HUDEP-2 (cell line): ENCODE results near the gene NFAM1.

Experiments used
- DNase-seq, 76 experiments: peaks; one replicate each; lab custom pipeline; 2025; ENCODE audit not compliant: unreplicated experiment in 76 of 76; lab: John Stamatoyannopoulos, UW

The NFAM1 gene

DNA sequence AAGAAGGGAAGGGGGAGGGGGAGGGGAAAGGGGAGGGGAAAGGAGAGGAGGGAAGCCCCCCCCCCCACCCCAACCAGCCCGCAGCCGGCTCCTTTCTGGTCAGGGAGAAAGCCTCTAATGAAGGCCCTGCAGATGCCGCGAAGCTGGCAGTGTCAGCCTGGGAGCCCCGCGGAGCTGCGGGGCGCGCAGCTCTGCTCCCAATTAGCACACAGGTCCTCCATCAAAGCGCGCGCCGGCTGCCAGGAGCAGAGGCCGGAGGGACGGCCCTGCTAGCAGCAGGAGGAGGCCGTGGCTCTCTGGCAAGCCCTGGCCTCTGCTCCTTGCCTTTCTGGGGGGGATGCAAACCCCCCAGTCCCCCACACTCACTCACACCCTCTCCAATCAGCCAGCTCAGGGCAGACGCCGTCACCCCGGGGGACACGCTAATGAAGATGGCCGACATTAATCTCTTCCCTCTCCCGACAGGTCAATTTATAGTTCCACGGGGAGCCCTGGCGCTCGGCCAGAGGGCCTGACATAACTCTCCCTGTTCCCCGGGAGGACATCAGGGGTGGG is 91.3 kb downstream of the NFAM1 start:
- DNase-seq, result no peak

DNA sequence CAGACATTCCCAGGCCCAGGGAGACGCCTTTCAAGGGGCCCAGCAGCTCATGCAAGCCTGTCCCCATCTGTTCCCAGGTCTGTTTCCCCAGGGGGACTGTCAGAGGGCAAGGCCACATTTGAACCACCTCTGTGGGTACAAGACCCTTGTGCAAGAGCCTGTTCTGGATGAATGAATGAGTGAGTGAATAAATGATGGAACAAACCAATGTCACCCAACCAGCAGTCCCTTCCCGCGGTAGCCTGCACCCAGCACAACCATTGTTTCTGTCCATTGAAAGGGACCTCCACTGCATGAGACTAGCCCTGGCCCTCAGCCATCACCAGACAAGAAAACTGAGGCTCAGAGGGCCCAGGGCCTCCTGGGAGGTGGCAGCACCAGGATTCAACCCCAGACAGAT is 92.1 kb downstream of the NFAM1 start:
- DNase-seq, result no peak

GRCh38 chr22:42338479-42338878 is 93.7 kb downstream of the NFAM1 start:
- no peak for DNase-seq

GRCh38 chr22:42337356-42337755 is 94.8 kb downstream of the NFAM1 start:
- DNase-seq, result no peak

DNA sequence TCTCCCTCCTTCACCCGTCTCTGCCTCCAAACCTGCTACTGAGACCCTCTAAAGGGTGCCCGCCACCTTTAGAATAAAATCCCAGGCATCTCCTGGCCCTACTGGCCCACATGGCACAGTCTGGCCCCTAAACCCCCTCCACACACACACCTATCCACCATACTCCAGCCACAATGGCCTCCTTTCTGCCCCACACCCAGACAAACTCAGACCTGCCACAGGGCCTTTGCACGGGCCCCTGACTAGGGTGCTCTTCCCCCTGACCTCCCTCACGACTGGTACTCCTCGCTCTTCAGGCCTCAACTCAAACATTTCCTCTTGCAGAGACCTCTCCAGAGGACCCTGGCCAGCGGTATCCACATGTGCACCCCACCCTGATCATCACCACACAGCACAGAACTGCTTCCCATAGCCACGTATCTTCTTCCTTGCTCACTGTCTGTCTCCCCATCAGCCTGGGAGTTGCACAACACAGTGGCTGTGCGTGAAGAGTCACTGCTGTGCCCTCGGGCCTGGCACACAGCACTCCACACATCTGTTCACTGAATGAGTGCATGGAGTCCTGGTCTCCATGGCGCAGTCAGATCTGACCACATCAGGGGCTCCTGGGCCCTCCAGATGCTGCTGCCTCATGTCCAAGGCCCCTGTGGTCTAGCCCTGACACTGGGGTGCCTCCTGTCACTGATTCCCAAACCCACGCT is 95.5 kb downstream of the NFAM1 start:
- DNase-seq, result no peak

- DNase-seq, result no peak
These were observed 96.3 kb downstream of the NFAM1 start for GRCh38 chr22:42335839-42336378.

- DNase-seq, result no peak
These were observed 97.2 kb downstream of the NFAM1 start for GRCh38 chr22:42334875-42335512.

DNA sequence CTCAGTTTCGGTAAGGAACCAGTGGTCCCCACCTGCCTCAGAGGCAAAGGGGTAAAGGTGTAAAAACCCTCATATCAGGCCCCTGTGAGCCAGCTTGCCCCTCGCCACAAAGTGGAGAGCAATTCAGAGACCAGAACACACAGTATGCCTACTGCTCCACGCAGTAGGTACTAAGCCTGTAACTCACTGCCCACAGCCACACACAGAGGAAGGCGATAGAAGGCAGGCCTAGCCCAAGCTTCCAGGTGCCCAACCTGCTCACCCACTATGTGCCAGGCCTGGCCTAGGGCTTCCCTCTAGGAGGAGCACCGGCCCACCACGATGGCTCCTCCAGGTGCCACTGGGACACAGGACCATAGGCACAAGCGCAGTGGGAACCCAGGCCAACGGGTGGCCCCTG is 98.7 kb downstream of the NFAM1 start:
- no peak for DNase-seq

DNA sequence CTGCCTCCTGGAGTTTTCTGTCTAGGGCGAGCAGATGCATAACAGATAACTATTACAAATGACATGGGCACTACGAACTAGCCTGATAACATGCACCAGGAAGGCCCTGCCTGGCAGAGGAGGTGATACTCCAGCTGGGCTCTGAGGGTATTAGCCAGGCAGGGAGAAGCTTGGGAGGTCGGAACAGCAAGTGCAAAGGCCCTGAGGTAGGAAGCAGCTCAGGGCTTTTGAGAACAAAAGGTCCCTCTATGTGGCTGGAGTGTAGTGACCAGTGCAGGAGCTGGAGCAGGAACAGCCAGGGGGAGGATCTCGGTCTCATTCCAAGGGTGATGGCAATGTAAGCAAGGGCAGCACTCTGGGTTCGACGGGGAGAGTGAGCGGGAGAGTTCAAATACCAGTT is 100.1 kb downstream of the NFAM1 start:
- DNase-seq, result no peak

- DNase-seq, result no peak
These were observed 101.2 kb downstream of the NFAM1 start for GRCh38 chr22:42331014-42331413.
